ENCODE results near the gene VEGFA.

DNA sequence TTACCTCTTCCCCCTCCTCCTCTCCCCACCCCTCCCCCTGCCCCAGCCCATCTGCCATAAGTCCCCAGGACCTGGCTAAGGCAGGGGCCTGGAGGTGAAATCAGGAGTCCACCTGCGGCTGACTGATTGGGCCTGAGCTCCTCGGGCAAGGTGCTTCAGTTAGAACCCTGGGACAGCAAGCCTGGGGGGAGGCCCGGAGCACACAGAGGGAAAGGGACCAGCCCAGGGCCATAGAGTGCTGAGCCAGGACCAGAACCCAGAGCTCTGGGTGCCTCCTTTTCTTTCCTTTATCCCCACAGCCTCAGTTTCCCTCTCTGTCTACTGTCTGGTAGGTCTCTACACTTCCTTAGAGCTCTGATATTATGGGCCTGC is 35.7 kb upstream of the VEGFA start:
- TF ChIP-seq, protein P1, sequence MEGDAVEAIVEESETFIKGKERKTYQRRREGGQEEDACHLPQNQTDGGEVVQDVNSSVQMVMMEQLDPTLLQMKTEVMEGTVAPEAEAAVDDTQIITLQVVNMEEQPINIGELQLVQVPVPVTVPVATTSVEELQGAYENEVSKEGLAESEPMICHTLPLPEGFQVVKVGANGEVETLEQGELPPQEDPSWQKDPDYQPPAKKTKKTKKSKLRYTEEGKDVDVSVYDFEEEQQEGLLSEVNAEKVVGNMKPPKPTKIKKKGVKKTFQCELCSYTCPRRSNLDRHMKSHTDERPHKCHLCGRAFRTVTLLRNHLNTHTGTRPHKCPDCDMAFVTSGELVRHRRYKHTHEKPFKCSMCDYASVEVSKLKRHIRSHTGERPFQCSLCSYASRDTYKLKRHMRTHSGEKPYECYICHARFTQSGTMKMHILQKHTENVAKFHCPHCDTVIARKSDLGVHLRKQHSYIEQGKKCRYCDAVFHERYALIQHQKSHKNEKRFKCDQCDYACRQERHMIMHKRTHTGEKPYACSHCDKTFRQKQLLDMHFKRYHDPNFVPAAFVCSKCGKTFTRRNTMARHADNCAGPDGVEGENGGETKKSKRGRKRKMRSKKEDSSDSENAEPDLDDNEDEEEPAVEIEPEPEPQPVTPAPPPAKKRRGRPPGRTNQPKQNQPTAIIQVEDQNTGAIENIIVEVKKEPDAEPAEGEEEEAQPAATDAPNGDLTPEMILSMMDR (IDR thresholded peaks at IDR 0.05; ENCODE audit: low read depth, low read length) = no peak
- TF ChIP-seq EZH2phosphoT487 (IDR thresholded peaks at IDR 0.05; ENCODE audit: low read depth) = no peak

All from OCI-LY3 (cell line).